Heart right ventricle (tissue), 16 donors: Measurements from ENCODE around the gene GRIK4. TPM values are rescaled to one million over a fixed set of nuclear protein-coding genes. Genes with fewer than 3 reads are reported as not detected.

ENCODE experiments used
- ATAC-seq, 8 donors: fragments of 200-7000 bp; cut with Tn5 transposase; one replicate each; pipeline ENCODE4 v1.9.1; 2020; ENCODE audit warnings: mild to moderate bottlenecking in 8 of 8, moderate library complexity in 8 of 8, moderate number of reproducible peaks in 1 of 8
- DNase-seq, 2 donors: peaks; one replicate each; pipeline ENCODE4 v3.0.0-alpha.2; 2020
- H3K27ac ChIP-seq, 10 donors: fragments of 200-600 bp; sonication (generic) in 2 of 10; one replicate each; pipeline versions ENCODE4 v1.5.0 to v1.8.0; 2020 to 2022; ENCODE audit warnings: mild to moderate bottlenecking in 3 of 10
- H3K27me3 ChIP-seq, 7 donors: fragments of 200-600 bp; one replicate each; pipeline ENCODE4 v1.8.0; 2021 to 2022; ENCODE audit warnings: mild to moderate bottlenecking in 2 of 7
- H3K36me3 ChIP-seq, 9 donors: fragments of 200-600 bp; sonication (generic) in 1 of 9; one replicate each; pipeline versions ENCODE4 v1.5.0 to v1.8.0; 2020 to 2022; ENCODE audit warnings: mild to moderate bottlenecking in 2 of 9
- H3K4me1 ChIP-seq, 9 donors: fragments of 200-600 bp; sonication (generic) in 1 of 9; one replicate each; pipeline versions ENCODE4 v1.5.0 to v1.8.0; 2020 to 2022; ENCODE audit warnings: mild to moderate bottlenecking in 4 of 9
- H3K4me3 ChIP-seq, 10 donors: fragments of 200-600 bp; sonication (generic) in 2 of 10; one replicate each; pipeline versions ENCODE4 v1.5.0 to v1.8.0; 2020 to 2022; ENCODE audit warnings: mild to moderate bottlenecking in 7 of 10, moderate library complexity in 2 of 10
- H3K9me3 ChIP-seq, 11 donors: fragments of 200-600 bp in 10 of 11; sonication (generic) in 2 of 11; one replicate each; pipeline versions ENCODE4 v1.5.0 to v1.8.0; 2013 to 2022; ENCODE audit warnings: mild to moderate bottlenecking in 2 of 11, control low read depth in 1 of 11, moderate library complexity in 1 of 11
- CTCF ChIP-seq, 9 donors: fragments of 200-600 bp; sonication (generic) in 2 of 9; IDR thresholded peaks; one replicate each; pipeline versions ENCODE4 v1.5.0 to v1.8.0; 2021 to 2022; ENCODE audit warnings: antibody characterized with exemption in 9 of 9, mild to moderate bottlenecking in 5 of 9, moderate library complexity in 1 of 9
- WGBS, 2 donors: extraction: QIAGEN DNeasy Blood & Tissue Kit; methylation state at CpG; one replicate each; pipeline ENCODE4 v1.1.7; 2013; ENCODE audit warnings: inconsistent platforms in 1 of 2; 5-methylcytosine and 5-hydroxymethylcytosine counted together
- intact Hi-C, 10 donors: fragments of 100-400 bp; cut with DNase I; formaldehyde crosslinking; loops; one replicate each; pipeline versions ENCODE4 v1.11.1 to v1.14.2; 2022
- polyA plus RNA-seq, 2 donors: library from polyadenylated mRNA; stranded (reverse); fragments of 200-250 nt; gene quantifications; one replicate each; pipeline ENCODE4 v1.2.3, GENCODE V29; 2013
- total RNA-seq, 10 donors: library from RNA; stranded (reverse); fragmentation: NEBNext Ultra II Directional in 3 of 10; extraction: Animal tissue kit (Norgen Biotek cat#: 25700) in 3 of 10; gene quantifications; one replicate each; pipeline versions ENCODE4 v1.2.1 to v1.2.4, GENCODE V29; 2021 to 2023
- donor health status: Arrhythmogenic right ventricular cardiomyopathy.
- donor health status: ischemic (EF 13 %, LVEDD 7.1; RV severe dilation, severe dysfunction).
- donor health status: healthy with polysubstance abuse.
- donor health status: DM: no; HTN: yes; CAD: no.
- donor health status: DM: no; HTN: no; CAD: no.
- donor health status: ischemic (EF 25% LVEDD 6.9; RV normal size, moderate dysfunction).
- donor health status: ischemic (EF 25% LVEDD 5.7; RV mildly dilated, moderate dysfunction).
- donor health status: healthy.
- donor health status: DM: yes; HTN: yes; CAD: no.
- donor health status: Ischemic cardiomyopathy.
- donor health status: ischemic (EF 35%, LVEDD 5.7; RV mildly dilated, moderate dysfunction).
- donor health status: nonischemic (EF 11% LVEDD 7.7; RV severe dilation, severe dysfunction).
- donor health status: DM: yes; HTN: yes; CAD: no.
- donor health status: PGD.
- donor health status: ischemic (EF 29% LVEDD 5.4; RV normal size, mild dysfunction).
- donor health status: nonischemic (EF 23%, LVEDD 6.1; RV moderate dilation, normal function).

Gene GRIK4
- total and polyA plus RNA-seq, 12 donors: 0.01 to 0.85 (median 0.37) TPM; not detected in 6

- intact Hi-C loops: no loop called here
- Histone ChIP-seq H3K4me3 (no peak overlapping the region), H3K36me3 (no peaks in the 10 kb centered on the region), H3K4me1 (peaks cover 0 to 6% (median 0%) of the 10 kb centered on the region in 9 donors), H3K27ac (no peak overlapping the region), H3K9me3 (no peaks in the 10 kb centered on the region), H3K27me3 (peaks cover 0 to 52% (median 31%) of the 10 kb centered on the region in 7 donors)
- no peak for TF ChIP-seq CTCF (IDR thresholded peaks at IDR 0.05)
- ATAC-seq (no peak), DNase-seq (no peak)
- WGBS, 2 donors: 77 to 89% methylated on average over 4 of the region's 4 CpGs
Observed at GRCh38 chr11:120528749-120529148, 17.2 kb downstream of the GRIK4 start.

DNA sequence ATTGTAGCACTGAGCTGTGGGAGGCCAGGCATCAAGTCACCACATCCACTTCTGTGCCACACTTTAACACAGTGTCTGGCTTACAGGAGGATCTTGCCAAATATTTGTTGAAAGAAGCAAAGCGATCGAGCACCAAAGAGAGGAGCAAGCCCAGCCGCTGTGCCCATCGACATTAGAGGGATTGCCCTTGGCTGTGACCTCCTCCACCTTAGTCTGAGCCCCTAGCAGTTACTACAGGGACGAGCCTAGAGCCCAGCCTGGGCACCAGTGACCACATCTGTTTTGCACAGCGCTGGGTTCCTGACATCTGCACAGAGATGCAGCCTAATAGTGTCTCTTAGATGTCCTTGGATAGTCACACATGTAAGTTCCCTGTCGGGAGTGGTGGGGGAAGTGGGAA, 17.7 kb downstream of the GRIK4 start:
- H3K27ac ChIP-seq: no peak overlapping the region
- intact Hi-C loops: no loop called here
- peaks cover 0 to 6% (median 0%) of the 10 kb centered on the region in 9 donors for H3K4me1 ChIP-seq
- 84 to 88% methylated on average over 7 of the region's 7 CpGs for WGBS, 2 donors
- no peaks in the 10 kb centered on the region for H3K36me3 ChIP-seq
- no peak overlapping the region for H3K4me3 ChIP-seq
- no peaks in the 10 kb centered on the region for H3K9me3 ChIP-seq
- DNase-seq (no peak), ATAC-seq (no peak)
- H3K27me3 ChIP-seq: peaks cover 0 to 52% (median 27%) of the 10 kb centered on the region in 7 donors
- no peak for TF ChIP-seq CTCF (IDR thresholded peaks at IDR 0.05)

- no peak overlapping the region for H3K4me3 ChIP-seq
- no peak for TF ChIP-seq CTCF (IDR thresholded peaks at IDR 0.05)
- H3K27ac ChIP-seq: no peak overlapping the region
- peaks cover 0 to 6% (median 0%) of the 10 kb centered on the region in 9 donors for H3K4me1 ChIP-seq
- H3K9me3 ChIP-seq: no peaks in the 10 kb centered on the region
- intact Hi-C loops: no loop called here
- no peak for DNase-seq
- H3K27me3 ChIP-seq: peaks cover 0 to 45% (median 20%) of the 10 kb centered on the region in 7 donors
- WGBS, 2 donors: 86 to 91% methylated on average over 6 of the region's 6 CpGs
- no peaks in the 10 kb centered on the region for H3K36me3 ChIP-seq
- ATAC-seq: no peak
Observed at GRCh38 chr11:120529911-120530310, 18.4 kb downstream of the GRIK4 start.

DNA sequence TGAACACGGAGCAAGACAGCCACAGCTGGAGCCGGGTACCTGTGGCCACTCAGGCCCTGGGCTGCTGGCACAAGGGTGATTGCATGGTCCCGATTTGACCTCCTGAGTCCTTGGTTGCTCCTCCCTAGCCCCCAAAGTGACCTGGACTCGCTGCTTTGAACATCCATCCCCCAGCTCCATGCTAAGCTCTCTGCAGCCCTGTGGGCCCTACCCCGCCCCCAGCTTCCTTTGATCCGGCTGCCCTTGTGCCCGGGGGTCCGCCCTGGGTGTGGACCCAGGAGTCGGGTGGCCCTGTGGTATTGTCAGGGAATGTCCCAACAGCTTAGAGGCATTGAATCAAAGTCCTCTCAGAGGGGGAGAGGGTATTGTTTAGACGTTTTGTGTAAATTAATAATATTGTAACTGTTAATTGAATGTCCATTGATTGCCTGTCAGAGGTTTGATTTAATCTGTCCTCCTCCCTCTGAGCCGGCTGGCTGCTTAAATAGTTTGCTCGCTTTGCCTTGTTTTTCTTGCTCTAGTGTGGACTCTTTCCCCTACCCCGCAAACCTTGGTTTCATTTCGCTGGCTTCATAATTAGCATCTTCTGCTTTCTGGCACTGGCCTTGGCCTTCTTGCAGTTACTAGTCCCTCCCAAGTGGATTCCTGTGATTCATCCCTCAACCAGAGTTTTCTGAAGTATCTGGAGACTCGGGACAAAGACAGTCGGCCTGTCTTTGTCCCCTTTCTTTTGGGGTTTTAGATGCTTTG, 20.7 kb downstream of the GRIK4 start:
- Histone ChIP-seq H3K9me3 (no peaks in the 10 kb centered on the region), H3K4me3 (no peak overlapping the region), H3K4me1 (peaks cover 0 to 6% (median 0%) of the 10 kb centered on the region in 9 donors), H3K36me3 (no peaks in the 10 kb centered on the region), H3K27ac (no peak overlapping the region), H3K27me3 (peaks cover 0 to 26% (median 7%) of the 10 kb centered on the region in 7 donors)
- ATAC-seq (no peak), DNase-seq (no peak)
- intact Hi-C loops: no loop called here
- TF ChIP-seq CTCF (IDR thresholded peaks at IDR 0.05): no peak
- WGBS, 2 donors: 66 to 73% methylated on average over 16 of the region's 16 CpGs
